ENCODE data around the gene MRPL24.

- TF ChIP-seq, protein P1, sequence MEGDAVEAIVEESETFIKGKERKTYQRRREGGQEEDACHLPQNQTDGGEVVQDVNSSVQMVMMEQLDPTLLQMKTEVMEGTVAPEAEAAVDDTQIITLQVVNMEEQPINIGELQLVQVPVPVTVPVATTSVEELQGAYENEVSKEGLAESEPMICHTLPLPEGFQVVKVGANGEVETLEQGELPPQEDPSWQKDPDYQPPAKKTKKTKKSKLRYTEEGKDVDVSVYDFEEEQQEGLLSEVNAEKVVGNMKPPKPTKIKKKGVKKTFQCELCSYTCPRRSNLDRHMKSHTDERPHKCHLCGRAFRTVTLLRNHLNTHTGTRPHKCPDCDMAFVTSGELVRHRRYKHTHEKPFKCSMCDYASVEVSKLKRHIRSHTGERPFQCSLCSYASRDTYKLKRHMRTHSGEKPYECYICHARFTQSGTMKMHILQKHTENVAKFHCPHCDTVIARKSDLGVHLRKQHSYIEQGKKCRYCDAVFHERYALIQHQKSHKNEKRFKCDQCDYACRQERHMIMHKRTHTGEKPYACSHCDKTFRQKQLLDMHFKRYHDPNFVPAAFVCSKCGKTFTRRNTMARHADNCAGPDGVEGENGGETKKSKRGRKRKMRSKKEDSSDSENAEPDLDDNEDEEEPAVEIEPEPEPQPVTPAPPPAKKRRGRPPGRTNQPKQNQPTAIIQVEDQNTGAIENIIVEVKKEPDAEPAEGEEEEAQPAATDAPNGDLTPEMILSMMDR (conservative IDR thresholded peaks at IDR 0.05) = no peak
- no peak for TF ChIP-seq EZH2 (IDR thresholded peaks at IDR 0.05; ENCODE audit: low read depth)
These were observed at the start of gene MRPL24 for GRCh38 chr1:156740741-156741480.

All from PC-9 (cell line).